K562 (cell line): ENCODE data around the gene PMIS2. TPM values are rescaled to one million over a fixed set of nuclear protein-coding genes. Genes with fewer than 3 reads are reported as not detected.

Source experiments
- CBFB ChIP-seq: sonication (generic); formaldehyde crosslinking; IDR thresholded peaks from 2 replicates; pipeline ENCODE4 v1.4.0; 2020; ENCODE audit warnings: mild to moderate bottlenecking, missing genetic modification reagents
- DNMT1 ChIP-seq: fragments of 450-650 bp; IDR thresholded peaks from 2 replicates; pipeline ENCODE4 v1.6.1; 2016; ENCODE audit warnings: antibody characterized with exemption, mild to moderate bottlenecking
- EP400 ChIP-seq: fragments of 450-650 bp; IDR thresholded peaks from 2 replicates; pipeline ENCODE4 v1.6.1; 2017; ENCODE audit warnings: antibody characterized with exemption, mild to moderate bottlenecking, moderate library complexity
- FOXJ2 ChIP-seq: fragments of 200-800 bp; sonication (Bioruptor generic); IDR thresholded peaks from 2 replicates; pipeline ENCODE4 v1.6.1; 2016; ENCODE audit warnings: missing genetic modification characterization, missing compliant biosample characterization
- FOXM1 ChIP-seq, 2 experiments: fragments of 450-650 bp in 1 of 2; sonication (generic) in 1 of 2; formaldehyde crosslinking in 1 of 2; IDR thresholded peaks; 2 replicates each; pipeline versions ENCODE4 v1.6.1 to v1.9.0; 2017 to 2022; ENCODE audit warnings: low read depth in 2 of 2, mild to moderate bottlenecking in 2 of 2, missing genetic modification reagents in 1 of 2, moderate library complexity in 1 of 2
- GATAD2B ChIP-seq: fragments of 450-650 bp; IDR thresholded peaks from 2 replicates; pipeline ENCODE4 v1.6.1; 2017; ENCODE audit warnings: mild to moderate bottlenecking, borderline replicate concordance
- HDAC6 ChIP-seq: IDR thresholded peaks from 2 replicates; pipeline ENCODE4 v1.6.1; 2012; ENCODE audit warnings: low read depth, mild to moderate bottlenecking, control low read depth, inconsistent platforms, low read length, moderate library complexity
- KLF10 ChIP-seq: fragments of 250-450 bp; sonication (Bioruptor Pico); IDR thresholded peaks from 2 replicates; pipeline ENCODE4 v1.6.1; 2021; ENCODE audit warnings: matching md5 sums
- PCBP2 ChIP-seq: fragments of 200-400 bp; formaldehyde crosslinking; IDR thresholded peaks from 2 replicates; pipeline ENCODE4 v1.6.1; 2018; ENCODE audit warnings: low read length, low read depth, mild to moderate bottlenecking, moderate library complexity; ENCODE audit not compliant: poor library complexity, severe bottlenecking
- RBM15 ChIP-seq: fragments of 200-400 bp; formaldehyde crosslinking; IDR thresholded peaks from 2 replicates; pipeline ENCODE4 v1.6.1; 2018; ENCODE audit warnings: mild to moderate bottlenecking, low read length, moderate library complexity; ENCODE audit not compliant: insufficient read depth
- RCOR1 ChIP-seq, 2 experiments: IDR thresholded peaks; 2 replicates each; pipeline ENCODE4 v1.6.1; 2012; ENCODE audit warnings: low read depth in 2 of 2, low read length in 2 of 2, borderline replicate concordance in 1 of 2, improper control_type of control experiment in 1 of 2
- RREB1 ChIP-seq: fragments of 250-450 bp; sonication (Bioruptor Pico); IDR thresholded peaks from 2 replicates; pipeline ENCODE4 v1.4.0; 2020
- TAF7 ChIP-seq: fragments of 450-650 bp; IDR thresholded peaks from 2 replicates; pipeline ENCODE4 v1.6.1; 2016; ENCODE audit warnings: missing genetic modification characterization, missing compliant biosample characterization
- ZBTB26 ChIP-seq: fragments of 450-650 bp; formaldehyde crosslinking; IDR thresholded peaks from 2 replicates; pipeline ENCODE4 v1.4.0; 2022; ENCODE audit warnings: missing genetic modification characterization
- ZNF133 ChIP-seq: fragments of 250-450 bp; sonication (Bioruptor Pico); IDR thresholded peaks from 2 replicates; pipeline ENCODE4 v1.4.0; 2020; ENCODE audit warnings: mild to moderate bottlenecking
- ZNF668 ChIP-seq: fragments of 250-450 bp; sonication (Bioruptor Pico); IDR thresholded peaks from 2 replicates; pipeline ENCODE4 v1.8.0; 2022; ENCODE audit warnings: mild to moderate bottlenecking, inconsistent platforms
- polyA plus RNA-seq, 8 experiments: library from polyadenylated mRNA; depleted of rRNA in 4 of 8; stranded (reverse) in 5 of 8; unstranded in 3 of 8; fragments of >200 nt; fragmentation: Nextera tagmentation in 2 of 8; fragmentation: Illumina TruSeq in 1 of 8; extraction: Ambion mirVana in 2 of 8; extraction: Trizol in 1 of 8; gene quantifications; 2 replicates each; pipeline versions ENCODE4 v1.2.1 to v1.2.3, GENCODE V29; 2011 to 2014; ENCODE audit warnings: inconsistent platforms in 1 of 8, missing spikeins in 1 of 8
- total RNA-seq, 7 experiments: library from RNA; depleted of rRNA in 6 of 7; stranded (reverse); fragments of >200 nt in 6 of 7; fragmentation: Illumina TruSeq in 2 of 7; extraction: Trizol in 2 of 7; gene quantifications; 2 replicates each; pipeline versions ENCODE4 v1.2.1 to v1.2.3, GENCODE V29; 2011 to 2021; ENCODE audit warnings: low replicate concordance in 1 of 7
- TF ChIP-seq, protein P1 (sequence below): fragments of 450-650 bp; IDR thresholded peaks from one replicate; pipeline ENCODE4 v1.6.1; 2018; ENCODE audit warnings: mild to moderate bottlenecking, moderate library complexity; ENCODE audit not compliant: partially characterized antibody
- TF ChIP-seq, protein P2 (sequence below): fragments of 450-650 bp; formaldehyde crosslinking; conservative IDR thresholded peaks from 2 replicates; pipeline ENCODE4 v1.4.0; 2022; ENCODE audit warnings: mild to moderate bottlenecking, missing genetic modification characterization

PMIS2 gene
- total and polyA plus RNA-seq, 9 of the 15 experiments (the other 6 are each of a cell fraction or from before 2014, with no cell fraction given), result not detected

DNA sequence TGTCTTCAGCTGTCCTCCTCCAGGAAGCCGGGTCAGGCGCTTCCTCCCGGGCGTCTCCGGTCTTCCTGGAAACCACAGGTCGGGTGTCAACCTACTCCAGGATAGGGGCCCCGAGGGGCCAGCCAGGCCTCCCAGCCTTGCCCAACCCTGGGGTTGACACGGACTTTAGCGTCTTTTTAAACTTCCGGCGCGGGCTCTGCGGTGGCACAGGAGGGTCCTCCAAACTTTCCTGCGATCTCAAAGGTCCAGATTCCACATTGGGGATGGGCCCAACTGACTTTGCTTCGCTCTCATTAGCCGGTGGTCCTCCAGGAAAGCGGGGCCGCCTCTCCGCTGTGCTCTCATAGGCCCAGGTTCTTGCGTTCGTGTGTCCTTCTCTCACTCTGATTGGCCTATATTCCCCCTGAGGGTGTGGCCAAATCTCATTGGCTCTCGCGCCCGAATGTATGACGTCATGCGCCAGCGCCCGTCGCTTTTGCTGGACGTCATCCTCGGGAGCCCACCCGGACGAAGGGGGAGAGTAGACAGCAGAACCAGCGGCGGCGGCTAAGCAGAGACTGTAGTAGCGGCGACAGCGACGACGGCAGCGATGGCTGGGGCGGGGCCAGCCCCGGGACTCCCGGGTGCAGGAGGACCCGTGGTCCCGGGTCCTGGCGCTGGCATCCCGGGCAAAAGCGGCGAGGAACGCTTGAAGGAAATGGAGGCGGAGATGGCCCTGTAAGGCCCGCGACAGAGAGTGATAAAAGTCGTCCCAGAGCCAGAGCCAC lies 42.8 kb downstream of the PMIS2 start, which contains the start of gene RBM42 (continued):
- TF ChIP-seq ZBTB26 (CRISPR knock-in tag), result no peak
- no peak for TF ChIP-seq RBM15
- TF ChIP-seq RREB1, result peak; percentile 69; the same call in 1 of the 2 replicates
- no peak for TF ChIP-seq CBFB (CRISPR knock-in tag)
- TF ChIP-seq ZNF668 (CRISPR knock-in tag), result no peak
- TF ChIP-seq GATAD2B, result no peak
- TF ChIP-seq, protein P1, sequence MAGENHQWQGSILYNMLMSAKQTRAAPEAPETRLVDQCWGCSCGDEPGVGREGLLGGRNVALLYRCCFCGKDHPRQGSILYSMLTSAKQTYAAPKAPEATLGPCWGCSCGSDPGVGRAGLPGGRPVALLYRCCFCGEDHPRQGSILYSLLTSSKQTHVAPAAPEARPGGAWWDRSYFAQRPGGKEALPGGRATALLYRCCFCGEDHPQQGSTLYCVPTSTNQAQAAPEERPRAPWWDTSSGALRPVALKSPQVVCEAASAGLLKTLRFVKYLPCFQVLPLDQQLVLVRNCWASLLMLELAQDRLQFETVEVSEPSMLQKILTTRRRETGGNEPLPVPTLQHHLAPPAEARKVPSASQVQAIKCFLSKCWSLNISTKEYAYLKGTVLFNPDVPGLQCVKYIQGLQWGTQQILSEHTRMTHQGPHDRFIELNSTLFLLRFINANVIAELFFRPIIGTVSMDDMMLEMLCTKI, result no peak
- TF ChIP-seq ZNF133, result no peak
- peak in 1 of 2 experiments; percentile 50; a peak in 1 of 4 replicates for TF ChIP-seq RCOR1 (IDR thresholded peaks at IDR 0.05; ENCODE audit: borderline replicate concordance in 1 of 2, low read depth in 2 of 2, low read length in 2 of 2)
- TF ChIP-seq HDAC6, result no peak
- no peak for TF ChIP-seq PCBP2
- TF ChIP-seq EP400, result peak; percentile 89
- TF ChIP-seq, protein P2, sequence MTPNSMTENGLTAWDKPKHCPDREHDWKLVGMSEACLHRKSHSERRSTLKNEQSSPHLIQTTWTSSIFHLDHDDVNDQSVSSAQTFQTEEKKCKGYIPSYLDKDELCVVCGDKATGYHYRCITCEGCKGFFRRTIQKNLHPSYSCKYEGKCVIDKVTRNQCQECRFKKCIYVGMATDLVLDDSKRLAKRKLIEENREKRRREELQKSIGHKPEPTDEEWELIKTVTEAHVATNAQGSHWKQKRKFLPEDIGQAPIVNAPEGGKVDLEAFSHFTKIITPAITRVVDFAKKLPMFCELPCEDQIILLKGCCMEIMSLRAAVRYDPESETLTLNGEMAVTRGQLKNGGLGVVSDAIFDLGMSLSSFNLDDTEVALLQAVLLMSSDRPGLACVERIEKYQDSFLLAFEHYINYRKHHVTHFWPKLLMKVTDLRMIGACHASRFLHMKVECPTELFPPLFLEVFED (CRISPR knock-in tag), result no peak
- no peak for TF ChIP-seq DNMT1
- TF ChIP-seq KLF10 (CRISPR knock-in tag), result no peak
- peak; percentile 72 for TF ChIP-seq FOXM1 (IDR thresholded peaks at IDR 0.05; ENCODE audit: low read depth)
- no peak for TF ChIP-seq FOXM1 (CRISPR knock-in tag; IDR thresholded peaks at IDR 0.05; ENCODE audit: low read depth)
- TF ChIP-seq TAF7 (tag), result no peak
- no peak for TF ChIP-seq FOXJ2 (tag)
